Measurements from ENCODE around the gene MKLN1. TPM values are rescaled to one million over a fixed set of nuclear protein-coding genes. Genes with fewer than 3 reads are reported as not detected.

The MKLN1 gene
- total RNA-seq, 1 experiment from 2014 or later, result 34.3 TPM

DNA sequence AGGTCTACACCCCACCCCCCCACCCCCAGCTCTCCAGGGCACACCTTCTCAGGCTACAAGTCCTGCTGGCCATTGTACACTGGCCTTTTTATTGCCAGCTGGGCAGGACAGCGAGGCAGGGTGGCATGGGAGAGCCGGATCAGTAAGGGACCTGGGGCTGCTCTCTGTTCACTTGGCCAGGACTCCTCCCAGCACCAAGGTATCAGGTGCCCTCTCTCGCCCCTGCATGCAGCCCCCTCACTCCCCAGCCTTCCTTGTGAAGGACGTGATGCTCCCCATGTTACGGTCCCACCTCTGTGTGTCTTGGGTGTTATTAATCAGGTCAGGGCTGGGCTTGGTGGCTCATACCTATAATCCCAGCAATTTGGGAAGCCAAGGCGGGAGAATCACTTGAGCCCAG is 202.5 kb downstream of the MKLN1 start:
- no CpG with 5 or more reads among the region's 6 CpGs for WGBS (ENCODE audit: extremely low coverage, insufficient read length, low lambda C conversion rate)
- Histone ChIP-seq H3K56ac (ENCODE audit: insufficient read length, low read depth, low read length) (no peak overlapping the region), H4K91ac (ENCODE audit: insufficient read length, low read depth, low read length) (no peak overlapping the region), H2BK5ac (ENCODE audit: insufficient read length, low read length) (no peak overlapping the region), H3K18ac (ENCODE audit: insufficient read length, low read depth, low read length) (no peak overlapping the region), H2BK20ac (ENCODE audit: low read depth, low read length, poor library complexity, severe bottlenecking) (no peak overlapping the region), H3K9ac (ENCODE audit: extremely low read depth, insufficient read length, low read length) (no peak overlapping the region), H3K14ac (ENCODE audit: insufficient read depth, low read length) (no peak overlapping the region), H3K27ac (ENCODE audit: insufficient read length, low read depth, low read length) (no peak overlapping the region), H3T11ph (ENCODE audit: low read length) (no peak overlapping the region), H3K4ac (ENCODE audit: low read depth, low read length) (no peak overlapping the region), H2BK12ac (ENCODE audit: insufficient read length, low read depth, low read length) (no peak overlapping the region), H2AFZ (ENCODE audit: low read length) (no peak overlapping the region), H3K27me3 (ENCODE audit: insufficient read depth, low read length) (no peaks in the 10 kb centered on the region), H3K23me2 (ENCODE audit: insufficient read length, low read depth, low read length, poor library complexity, severe bottlenecking) (no peaks in the 10 kb centered on the region), H3K79me2 (ENCODE audit: insufficient read depth, low read length) (peaks cover 82% of the 10 kb centered on the region), H3K4me2 (ENCODE audit: insufficient read depth, insufficient read length, low read length) (no peak overlapping the region), H4K20me1 (ENCODE audit: control insufficient read depth, insufficient read depth, insufficient read length) (peaks cover 2% of the 10 kb centered on the region), H2BK15ac (ENCODE audit: low read depth, low read length) (no peak overlapping the region), H3K4me1 (ENCODE audit: insufficient read depth, low read length) (peaks cover 15% of the 10 kb centered on the region; the same call in 1 of the 2 replicates), H2AK5ac (ENCODE audit: insufficient read length, low read length) (no peak overlapping the region), H3K23ac (ENCODE audit: insufficient read length, low read depth, low read length) (no peak overlapping the region), H3K79me1 (ENCODE audit: insufficient read depth, low read depth, low read length, poor library complexity, severe bottlenecking) (no peaks in the 10 kb centered on the region), H2BK120ac (ENCODE audit: low read depth, low read length, poor library complexity, severe bottlenecking) (no peak overlapping the region), H4K8ac (replicated peaks; ENCODE audit: insufficient read length, low read depth, low read length) (no peak overlapping the region), H4K5ac (ENCODE audit: insufficient read length, low read depth, low read length) (no peak overlapping the region), H3K9me3 (ENCODE audit: control insufficient read depth, low read depth, low read length) (no peaks in the 10 kb centered on the region)
- Mint-ChIP-seq H3K27ac (peak overlapping the region in 2 of 3 experiments; percentile 75 to 89; a peak in 3 of 7 replicates), H3K27me3 (ENCODE audit: low read depth) (no peaks in the 10 kb centered on the region), H3K4me3 (peak overlapping the region in 1 of 2 experiments; percentile 56; a peak in 2 of 5 replicates), H3K9me3 (no peaks in the 10 kb centered on the region), H3K36me3 (ENCODE audit: insufficient read depth in 1 of 3, low read depth in 3 of 3) (peaks cover 48 to 74% (median 69%) of the 10 kb centered on the region in 3 experiments), H3K4me1 (peaks cover 68 to 81% of the 10 kb centered on the region in 2 experiments)
- DNase-seq, result no peak
- TF ChIP-seq, protein P1, sequence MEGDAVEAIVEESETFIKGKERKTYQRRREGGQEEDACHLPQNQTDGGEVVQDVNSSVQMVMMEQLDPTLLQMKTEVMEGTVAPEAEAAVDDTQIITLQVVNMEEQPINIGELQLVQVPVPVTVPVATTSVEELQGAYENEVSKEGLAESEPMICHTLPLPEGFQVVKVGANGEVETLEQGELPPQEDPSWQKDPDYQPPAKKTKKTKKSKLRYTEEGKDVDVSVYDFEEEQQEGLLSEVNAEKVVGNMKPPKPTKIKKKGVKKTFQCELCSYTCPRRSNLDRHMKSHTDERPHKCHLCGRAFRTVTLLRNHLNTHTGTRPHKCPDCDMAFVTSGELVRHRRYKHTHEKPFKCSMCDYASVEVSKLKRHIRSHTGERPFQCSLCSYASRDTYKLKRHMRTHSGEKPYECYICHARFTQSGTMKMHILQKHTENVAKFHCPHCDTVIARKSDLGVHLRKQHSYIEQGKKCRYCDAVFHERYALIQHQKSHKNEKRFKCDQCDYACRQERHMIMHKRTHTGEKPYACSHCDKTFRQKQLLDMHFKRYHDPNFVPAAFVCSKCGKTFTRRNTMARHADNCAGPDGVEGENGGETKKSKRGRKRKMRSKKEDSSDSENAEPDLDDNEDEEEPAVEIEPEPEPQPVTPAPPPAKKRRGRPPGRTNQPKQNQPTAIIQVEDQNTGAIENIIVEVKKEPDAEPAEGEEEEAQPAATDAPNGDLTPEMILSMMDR (conservative IDR thresholded peaks at IDR 0.05), result no peak
